GM21367 (cell line): ENCODE data around the gene SLC26A9.

ENCODE experiments used
- ATAC-seq: cut with Tn5 transposase; IDR thresholded peaks from one replicate; pipeline ENCODE4 v1.9.1; 2021; ENCODE audit not compliant: unreplicated experiment

Gene SLC26A9, protein sequence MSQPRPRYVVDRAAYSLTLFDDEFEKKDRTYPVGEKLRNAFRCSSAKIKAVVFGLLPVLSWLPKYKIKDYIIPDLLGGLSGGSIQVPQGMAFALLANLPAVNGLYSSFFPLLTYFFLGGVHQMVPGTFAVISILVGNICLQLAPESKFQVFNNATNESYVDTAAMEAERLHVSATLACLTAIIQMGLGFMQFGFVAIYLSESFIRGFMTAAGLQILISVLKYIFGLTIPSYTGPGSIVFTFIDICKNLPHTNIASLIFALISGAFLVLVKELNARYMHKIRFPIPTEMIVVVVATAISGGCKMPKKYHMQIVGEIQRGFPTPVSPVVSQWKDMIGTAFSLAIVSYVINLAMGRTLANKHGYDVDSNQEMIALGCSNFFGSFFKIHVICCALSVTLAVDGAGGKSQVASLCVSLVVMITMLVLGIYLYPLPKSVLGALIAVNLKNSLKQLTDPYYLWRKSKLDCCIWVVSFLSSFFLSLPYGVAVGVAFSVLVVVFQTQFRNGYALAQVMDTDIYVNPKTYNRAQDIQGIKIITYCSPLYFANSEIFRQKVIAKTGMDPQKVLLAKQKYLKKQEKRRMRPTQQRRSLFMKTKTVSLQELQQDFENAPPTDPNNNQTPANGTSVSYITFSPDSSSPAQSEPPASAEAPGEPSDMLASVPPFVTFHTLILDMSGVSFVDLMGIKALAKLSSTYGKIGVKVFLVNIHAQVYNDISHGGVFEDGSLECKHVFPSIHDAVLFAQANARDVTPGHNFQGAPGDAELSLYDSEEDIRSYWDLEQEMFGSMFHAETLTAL

GRCh38 chr1:205943245-205943644 lies at the start of gene SLC26A9:
Gene SLC26A9, minus strand, starts transcription at chr1:205943456. Its CDS starts 7,636 bp downstream, at chr1:205935820.
- no peak for ATAC-seq

DNA sequence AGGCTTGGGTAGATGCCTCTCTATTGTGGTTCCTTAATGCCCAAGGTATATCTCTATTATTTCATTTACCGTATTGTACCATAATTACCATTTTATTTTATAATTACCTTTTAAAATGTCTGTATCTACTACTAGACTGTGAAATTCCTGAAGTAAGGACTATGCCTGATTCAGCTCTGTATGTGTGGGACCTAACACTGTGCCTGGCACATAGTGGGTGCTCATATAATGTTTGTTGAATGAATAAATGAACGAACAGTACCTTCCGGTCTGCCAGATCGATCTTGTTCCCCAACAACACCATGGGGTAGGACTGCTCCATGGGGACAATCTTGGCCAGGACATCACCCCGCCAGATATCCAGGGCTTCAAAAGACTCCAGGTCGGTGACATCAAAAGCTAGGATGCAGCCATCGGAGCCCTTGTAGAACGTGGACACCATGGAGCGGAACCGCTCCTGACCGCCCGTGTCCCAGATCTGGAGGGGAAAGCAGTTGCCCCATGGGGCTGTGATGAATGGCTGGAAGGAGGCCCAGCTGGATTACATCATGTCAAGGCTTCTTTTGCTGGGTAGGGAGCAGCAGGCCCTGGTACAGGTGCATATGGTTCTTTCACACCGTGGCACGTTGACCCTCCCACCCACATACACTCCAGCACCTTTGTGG lies 49.1 kb upstream of the SLC26A9 start:
- ATAC-seq: no peak

- ATAC-seq: no peak
Observed at GRCh38 chr1:205991237-205991636, 48.0 kb upstream of the SLC26A9 start.

- ATAC-seq: no peak
Observed at GRCh38 chr1:205990226-205990625, 47.0 kb upstream of the SLC26A9 start.

- ATAC-seq: no peak
Observed at GRCh38 chr1:205989786-205990185, 46.5 kb upstream of the SLC26A9 start.

GRCh38 chr1:205988585-205988995 lies 45.3 kb upstream of the SLC26A9 start:
- ATAC-seq: no peak

DNA sequence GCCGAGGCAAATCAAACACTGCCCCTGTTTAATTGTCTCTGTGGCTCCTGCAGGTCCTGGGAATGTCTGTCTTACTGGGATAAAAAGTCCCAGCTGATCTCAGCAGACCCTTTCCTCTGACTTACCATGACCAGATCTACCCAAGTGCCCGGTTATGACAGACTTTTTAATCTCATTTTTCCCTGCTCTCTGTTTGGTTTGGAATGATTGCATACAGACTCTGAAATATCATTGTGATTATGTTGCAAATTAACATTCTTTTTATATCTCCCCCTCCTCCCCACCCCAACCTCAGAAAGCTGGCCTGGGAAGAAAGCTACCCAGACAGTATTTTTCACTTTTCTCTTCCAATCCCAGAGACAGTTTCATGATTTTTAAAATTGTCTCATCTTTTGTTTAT lies 43.6 kb upstream of the SLC26A9 start:
- no peak for ATAC-seq

DNA sequence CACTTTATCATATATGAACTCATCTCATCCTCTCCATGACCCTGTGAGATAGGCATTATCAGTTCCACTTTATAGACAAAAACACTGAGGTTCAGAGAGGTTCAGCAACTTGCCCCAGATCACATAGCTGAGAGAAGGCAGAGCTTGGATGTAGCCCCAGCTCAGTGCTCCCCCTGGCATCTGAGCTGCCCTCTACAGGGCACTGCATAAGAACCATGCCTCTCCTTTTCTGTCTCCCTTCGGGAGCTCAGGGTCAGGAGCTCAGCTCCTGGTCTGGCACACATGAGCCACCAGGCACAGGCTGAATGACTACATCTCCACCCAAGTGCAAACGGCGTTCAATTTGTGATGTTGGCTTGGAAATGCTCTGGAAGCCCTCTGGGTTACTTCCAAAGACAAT lies 43.0 kb upstream of the SLC26A9 start:
- no peak for ATAC-seq

DNA sequence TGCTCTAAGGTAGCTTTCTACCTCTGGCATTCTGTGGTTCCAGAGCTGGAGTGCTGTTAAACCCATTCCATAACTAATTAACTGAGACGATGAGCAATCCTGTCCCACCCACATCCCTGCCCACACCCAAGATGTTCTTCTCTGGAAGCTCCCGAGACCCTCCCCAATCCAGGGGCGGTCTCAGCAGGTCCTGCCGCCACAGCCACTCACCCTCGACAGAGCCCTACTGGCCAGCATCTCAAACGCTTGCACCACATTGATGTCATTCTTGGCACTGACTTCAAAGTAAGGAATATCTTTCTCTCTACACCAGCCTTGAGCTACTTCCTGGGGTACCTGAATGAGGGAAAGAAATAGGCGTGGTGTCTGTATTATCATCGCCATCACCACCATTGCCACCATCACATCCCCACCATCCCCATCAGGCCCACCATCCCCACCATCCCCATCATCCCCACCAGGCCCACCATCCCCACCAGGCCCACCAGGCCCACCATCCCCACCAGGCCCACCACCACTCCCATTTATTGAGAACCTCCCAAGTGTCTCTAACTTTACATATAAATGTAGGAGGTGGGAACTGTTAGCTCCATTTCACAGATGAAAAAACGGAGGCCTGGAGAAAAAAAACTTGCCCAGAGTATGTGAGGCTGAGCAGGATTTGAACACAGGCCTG lies 42.2 kb upstream of the SLC26A9 start:
- ATAC-seq: no peak

- no peak for ATAC-seq
Observed at GRCh38 chr1:205983925-205984725, 40.9 kb upstream of the SLC26A9 start.

DNA sequence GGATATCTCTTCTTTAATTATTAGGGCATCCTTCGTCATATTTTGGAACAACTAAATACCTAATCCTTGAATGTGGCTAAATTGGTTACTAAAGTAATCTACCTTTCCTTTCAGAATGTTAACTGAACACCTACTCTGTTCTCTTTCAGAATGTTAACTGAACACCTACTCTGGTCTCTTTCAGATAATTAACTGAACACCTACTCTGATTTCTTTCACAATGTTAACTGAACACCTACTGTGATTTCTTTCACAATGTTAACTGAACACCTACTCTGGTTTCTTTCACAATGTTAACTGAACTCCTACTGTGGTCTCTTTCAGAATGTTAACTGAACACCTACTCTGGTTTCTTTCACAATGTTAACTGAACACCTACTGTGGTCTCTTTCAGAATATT lies 38.0 kb upstream of the SLC26A9 start:
- no peak for ATAC-seq

DNA sequence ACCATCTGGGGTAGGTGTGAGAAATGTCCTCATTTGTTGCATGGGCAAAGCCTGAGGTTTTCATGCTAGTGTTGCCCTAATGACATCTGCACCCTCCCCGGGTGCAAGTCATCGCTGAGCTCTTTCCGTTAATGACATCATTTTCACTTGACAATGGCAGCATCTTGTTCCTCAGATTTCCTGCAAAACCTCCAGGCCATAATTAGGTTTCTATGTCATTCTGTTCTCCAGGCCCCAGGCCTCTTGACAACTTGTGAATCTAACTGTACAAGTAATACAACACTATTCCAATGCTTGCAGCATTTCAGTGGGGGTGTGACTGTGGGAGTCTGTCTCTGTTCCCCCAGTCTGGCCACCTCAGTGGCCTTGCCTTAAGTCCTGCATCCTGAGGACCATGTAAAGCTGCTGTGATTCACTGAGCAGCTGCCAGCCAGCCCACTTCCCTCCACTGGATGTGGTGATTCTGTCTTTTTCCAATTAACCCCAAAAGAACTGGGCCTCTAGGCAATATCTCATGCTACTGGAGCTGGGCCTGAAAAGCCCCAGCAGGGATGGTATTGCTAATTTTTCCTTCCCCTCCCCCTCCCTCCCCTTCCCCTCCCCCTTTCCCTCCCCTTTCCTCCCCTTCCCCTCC lies 37.1 kb upstream of the SLC26A9 start:
- ATAC-seq: no peak

- ATAC-seq: no peak
Observed at GRCh38 chr1:205979301-205979700, 36.0 kb upstream of the SLC26A9 start.

- no peak for ATAC-seq
Observed at GRCh38 chr1:205978676-205979075, 35.4 kb upstream of the SLC26A9 start.

- ATAC-seq: no peak
Observed at GRCh38 chr1:205977402-205978014, 34.3 kb upstream of the SLC26A9 start.

GRCh38 chr1:205976708-205977401 lies 33.6 kb upstream of the SLC26A9 start:
- no peak for ATAC-seq

DNA sequence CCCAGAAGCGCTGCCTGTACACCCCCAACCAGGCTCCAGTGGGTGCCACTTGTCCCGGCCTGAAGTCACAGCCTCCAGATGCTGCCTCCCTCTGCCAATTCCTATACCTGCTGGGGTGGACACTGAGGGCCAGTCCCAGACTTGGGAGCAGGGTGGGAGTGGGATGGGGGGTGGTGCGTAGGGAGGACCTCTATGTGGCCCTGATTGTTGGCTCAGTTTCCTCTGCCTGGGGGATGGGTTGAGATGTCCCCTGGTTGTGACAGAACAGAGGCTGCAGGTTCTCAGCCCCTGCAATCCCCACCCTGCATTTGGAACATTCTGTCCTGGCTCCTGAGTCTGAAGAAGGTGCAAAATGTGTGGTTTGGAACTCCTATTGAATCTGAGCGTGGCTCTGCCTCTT lies 32.8 kb upstream of the SLC26A9 start:
- no peak for ATAC-seq

GRCh38 chr1:205975387-205975998 lies 32.2 kb upstream of the SLC26A9 start:
- ATAC-seq: no peak
